HCT116 (cell line): ENCODE measurements around the gene ARMC10. TPM values are rescaled to one million over a fixed set of nuclear protein-coding genes. Genes with fewer than 3 reads are reported as not detected.
"Not testable (repeated sequence)": the region's sequence is repeated elsewhere in the genome, so short reads cannot be mapped to it uniquely, and the experiment has no call there.

Experiments used
- ATAC-seq: fragments of 200-7000 bp; cut with Tn5 transposase; 2 replicates; pipeline ENCODE4 v1.9.1; 2020; ENCODE audit warnings: mild to moderate bottlenecking, moderate library complexity
- BruUV-seq: library from RNA; stranded (reverse); fragments of 400-500 nt; replicated peaks from 2 replicates; lab custom pipeline; 2021; lab: Mats Ljungman, UMichigan
- CTCF ChIA-PET: fragments of 300-600 bp; sonication (Branson Sonifier 250); formaldehyde crosslinking; loops from one replicate; lab custom pipeline; 2021; ENCODE audit warnings: antibody characterized with exemption; lab: Charles Lee
- POLR2A ChIA-PET: fragments of 300-600, 350-600 bp; sonication (Branson Sonifier 250); formaldehyde crosslinking; loops from one replicate; lab custom pipeline; 2021; ENCODE audit warnings: antibody characterized with exemption; lab: Charles Lee
- RAD21 ChIA-PET, 2 experiments: fragments of 300-600 bp; sonication (Branson Sonifier 250); formaldehyde crosslinking; loops; one replicate each; lab custom pipeline; 2023; ENCODE audit warnings: low total read pairs in 2 of 2; ENCODE audit not compliant: uncharacterized antibody in 2 of 2, unreplicated experiment in 2 of 2, low non-redundant PET in 1 of 2; lab: Charles Lee
- DNase-seq: peaks from one replicate; pipeline ENCODE4 v3.0.0-alpha.2; 2010; ENCODE audit warnings: low read depth, low spot score
- H2AFZ ChIP-seq: fragments of 200-600 bp; shearing (Covaris generic), sonication (generic); 2 replicates; pipeline ENCODE4 v1.6.1; 2017; ENCODE audit warnings: low read depth, mixed run types, mixed read lengths, antibody characterized with exemption, low read length; ENCODE audit not compliant: poor library complexity, severe bottlenecking
- H3K27ac ChIP-seq: 2 replicates; pipeline ENCODE4 v1.5.1; 2012; ENCODE audit warnings: low read depth, low read length
- H3K27me3 ChIP-seq: fragments of 200-600 bp; sonication (generic); 2 replicates; pipeline ENCODE4 v1.6.1; 2016; ENCODE audit warnings: mixed run types, low read length, mixed read lengths; ENCODE audit not compliant: insufficient read depth
- H3K36me3 ChIP-seq, 2 experiments: fragments of 200-500 bp in 1 of 2; fragments of 200-600 bp in 1 of 2; sonication (Bioruptor generic) in 1 of 2; sonication (generic) in 1 of 2; 2 replicates each; pipeline versions ENCODE4 v1.5.1 to v1.6.1; 2014 to 2016; ENCODE audit warnings: low read length in 2 of 2, inconsistent platforms in 1 of 2, mixed read lengths in 1 of 2, mixed run types in 1 of 2; ENCODE audit not compliant: insufficient read depth in 2 of 2, control insufficient read depth in 1 of 2
- H3K4me1 ChIP-seq, 2 experiments: fragments of 200-600 bp in 1 of 2; sonication (generic) in 1 of 2; 2 replicates each; pipeline versions ENCODE4 v1.5.1 to v1.6.1; 2012 to 2017; ENCODE audit warnings: low read length in 2 of 2, inconsistent platforms in 1 of 2, mild to moderate bottlenecking in 1 of 2, mixed read lengths in 1 of 2, mixed run types in 1 of 2, moderate library complexity in 1 of 2; ENCODE audit not compliant: insufficient read depth in 2 of 2, control insufficient read depth in 1 of 2
- H3K4me2 ChIP-seq: fragments of 200-600 bp; sonication (generic); 2 replicates; pipeline ENCODE4 v1.6.1; 2017; ENCODE audit warnings: mixed run types, low read length, mixed read lengths
- H3K4me3 ChIP-seq, 2 experiments: fragments of 200-600 bp in 1 of 2; sonication (generic) in 1 of 2; replicated peaks in 1 of 2; 2 replicates each; pipeline ENCODE4 v1.5.1; 2011 to 2016; ENCODE audit warnings: low read length in 2 of 2, control low read depth in 1 of 2, low read depth in 1 of 2, mild to moderate bottlenecking in 1 of 2, mixed read lengths in 1 of 2, mixed run types in 1 of 2
- H3K79me2 ChIP-seq: fragments of 200-600 bp; sonication (generic); 2 replicates; pipeline ENCODE4 v1.6.1; 2017; ENCODE audit warnings: mild to moderate bottlenecking, mixed run types, low read length, moderate library complexity, mixed read lengths; ENCODE audit not compliant: insufficient read depth
- H3K9ac ChIP-seq: fragments of 200-600 bp; sonication (generic); 2 replicates; pipeline ENCODE4 v1.6.1; 2016; ENCODE audit warnings: low read length, mixed read lengths
- H3K9me2 ChIP-seq: fragments of 200-600 bp; sonication (generic), shearing (Covaris generic); 2 replicates; pipeline ENCODE4 v1.6.1; 2017; ENCODE audit warnings: mixed run types, mild to moderate bottlenecking, moderate library complexity; ENCODE audit not compliant: insufficient read depth
- H3K9me3 ChIP-seq, 2 experiments: fragments of 200-500 bp in 1 of 2; fragments of 200-600 bp in 1 of 2; sonication (Bioruptor generic) in 1 of 2; sonication (generic) in 1 of 2; 2 replicates each; pipeline ENCODE4 v1.6.1; 2014 to 2017; ENCODE audit warnings: low read length in 2 of 2, mixed read lengths in 2 of 2, inconsistent platforms in 1 of 2, low read depth in 1 of 2, mild to moderate bottlenecking in 1 of 2, mixed run types in 1 of 2, moderate library complexity in 1 of 2; ENCODE audit not compliant: control insufficient read depth in 1 of 2, insufficient read depth in 1 of 2
- H4K20me1 ChIP-seq: fragments of 200-600 bp; sonication (generic), shearing (Covaris generic); 2 replicates; pipeline ENCODE4 v1.6.1; 2017; ENCODE audit warnings: mixed run types, mild to moderate bottlenecking, moderate library complexity; ENCODE audit not compliant: insufficient read depth
- ATF3 ChIP-seq: IDR thresholded peaks from 2 replicates; pipeline ENCODE4 v1.6.1; 2012
- EZH2phosphoT487 ChIP-seq: fragments of 200-600 bp; IDR thresholded peaks from 2 replicates; pipeline ENCODE4 v1.6.1; 2018; ENCODE audit warnings: antibody characterized with exemption, borderline replicate concordance
- FOSL1 ChIP-seq: IDR thresholded peaks from 2 replicates; pipeline ENCODE4 v1.6.1; 2012; ENCODE audit warnings: low read depth
- JUND ChIP-seq: IDR thresholded peaks from 2 replicates; pipeline ENCODE4 v1.6.1; 2012
- POLR2A ChIP-seq: IDR thresholded peaks from 2 replicates; pipeline ENCODE4 v1.7.0; 2011; ENCODE audit warnings: borderline replicate concordance; ENCODE audit not compliant: insufficient read depth, insufficient read length; ENCODE audit errors: extremely low read depth
- SIN3A ChIP-seq: IDR thresholded peaks from 2 replicates; pipeline ENCODE4 v1.6.1; 2012; ENCODE audit warnings: low read depth
- YY1 ChIP-seq: IDR thresholded peaks from 2 replicates; pipeline ENCODE4 v1.6.1; 2011; ENCODE audit warnings: low read length, low read depth, moderate library complexity, mild to moderate bottlenecking; ENCODE audit not compliant: insufficient replicate concordance; ENCODE audit errors: extremely low read depth
- ZFX ChIP-seq: fragments of 450-650 bp; IDR thresholded peaks from 2 replicates; pipeline ENCODE4 v1.6.1; 2017
- intact Hi-C: fragments of 100-400 bp; cut with micrococcal nuclease; formaldehyde crosslinking; loops from 2 replicates; pipeline ENCODE4 v1.10.0; 2022
- total RNA-seq: library from RNA; stranded (reverse); gene quantifications from one replicate; pipeline ENCODE4 v1.2.1, GENCODE V29; 2021; ENCODE audit not compliant: unreplicated experiment

Gene ARMC10
- total RNA-seq, 1 experiment from 2014 or later = 53.3 TPM

- peaks cover 0 to 5% of the 10 kb centered on the region in 2 experiments; a peak in 1 of 4 replicates for H3K4me1 ChIP-seq
- H3K36me3 ChIP-seq = no peaks in the 10 kb centered on the region
- no peaks in the 10 kb centered on the region for H3K9me3 ChIP-seq
- intact Hi-C loops = no loop called here
- no peak overlapping the region for H3K9ac ChIP-seq
- H4K20me1 ChIP-seq = no peaks in the 10 kb centered on the region
- TF ChIP-seq POLR2A (no peak), YY1 (no peak), ATF3 (no peak), SIN3A (no peak), FOSL1 (no peak), JUND (no peak), EZH2phosphoT487 (no peak), ZFX (no peak)
- H2AFZ ChIP-seq = no peak overlapping the region
- BruUV-seq = no TSS peak
- H3K79me2 ChIP-seq = no peaks in the 10 kb centered on the region
- POLR2A ChIA-PET = no interaction called here
- no peak overlapping the region for H3K4me3 ChIP-seq
- H3K9me2 ChIP-seq = no peaks in the 10 kb centered on the region
- DNase-seq (no peak), ATAC-seq (no peak)
- no peaks in the 10 kb centered on the region for H3K27me3 ChIP-seq
- H3K27ac ChIP-seq = no peak overlapping the region
- CTCF ChIA-PET = no interaction called here
- no peak overlapping the region for H3K4me2 ChIP-seq
- RAD21 ChIA-PET = no interaction called here
Observed at GRCh38 chr7:103037476-103037822, 37.5 kb upstream of the ARMC10 start.

GRCh38 chr7:103037823-103038739 is 36.9 kb upstream of the ARMC10 start:
- CTCF ChIA-PET = not testable (repeated sequence)

GRCh38 chr7:103041815-103042214 is 33.1 kb upstream of the ARMC10 start:
- ATAC-seq, H3K4me2 ChIP-seq, H2AFZ ChIP-seq, H3K9ac ChIP-seq, H3K27ac ChIP-seq, BruUV-seq, RAD21 ChIA-PET, H3K9me2 ChIP-seq, H3K36me3 ChIP-seq, intact Hi-C loops, H3K79me2 ChIP-seq, H3K4me1 ChIP-seq, POLR2A ChIA-PET, DNase-seq, H3K27me3 ChIP-seq, CTCF ChIA-PET, H3K4me3 ChIP-seq, H3K9me3 ChIP-seq, H4K20me1 ChIP-seq: not testable (repeated sequence)

More at GRCh38 chr7:103037823-103038739, 36.9 kb upstream of the ARMC10 start:
- H3K27me3 ChIP-seq, BruUV-seq, H2AFZ ChIP-seq, POLR2A ChIA-PET, H4K20me1 ChIP-seq, DNase-seq, RAD21 ChIA-PET, H3K36me3 ChIP-seq, H3K9me2 ChIP-seq, ATAC-seq, H3K27ac ChIP-seq, H3K9ac ChIP-seq, H3K4me1 ChIP-seq, H3K4me3 ChIP-seq, H3K9me3 ChIP-seq, H3K79me2 ChIP-seq, intact Hi-C loops: not testable (repeated sequence)
- peak overlapping the region; percentile 9; the same call in 1 of the 2 replicates for H3K4me2 ChIP-seq
